IMR-90 (cell line): ENCODE measurements around the gene VDAC1. TPM values are rescaled to one million over a fixed set of nuclear protein-coding genes. Genes with fewer than 3 reads are reported as not detected.

Experiments
- ATAC-seq: fragments of 200-7000 bp; cut with Tn5 transposase; 2 replicates; pipeline ENCODE4 v1.9.1; 2020; ENCODE audit warnings: low read depth, mild to moderate bottlenecking, moderate library complexity
- BruUV-seq: library from RNA; stranded (reverse); fragments of 400-500 nt; replicated peaks from 2 replicates; lab custom pipeline; 2021; lab: Mats Ljungman, UMichigan
- CTCF ChIA-PET: fragments of 300-600 bp; formaldehyde crosslinking; extraction: SDS; loops from one replicate; lab custom pipeline; 2021; ENCODE audit warnings: antibody characterized with exemption; lab: Yijun Ruan, JAX
- POLR2A ChIA-PET: fragments of 300-600 bp; sonication (Branson Sonifier 250); formaldehyde crosslinking; loops from one replicate; lab custom pipeline; 2022; ENCODE audit warnings: antibody characterized with exemption; ENCODE audit not compliant: unreplicated experiment; lab: Charles Lee
- DNase-seq: peaks from one replicate; pipeline ENCODE4 v3.0.0; 2013
- H2AFZ ChIP-seq: replicated peaks from 2 replicates; pipeline ENCODE3; 2013; ENCODE audit warnings: low read length, mild to moderate bottlenecking; ENCODE audit not compliant: poor library complexity
- H2AK5ac ChIP-seq: 2 replicates; pipeline ENCODE4 v1.6.1; 2013; ENCODE audit warnings: low read depth, low read length, inconsistent platforms
- H2AK9ac ChIP-seq: replicated peaks from 2 replicates; pipeline ENCODE3; 2013; ENCODE audit warnings: mild to moderate bottlenecking, low read depth, low read length, moderate library complexity; ENCODE audit not compliant: poor library complexity
- H2BK120ac ChIP-seq: 2 replicates; pipeline ENCODE4 v1.6.1; 2013; ENCODE audit warnings: low read depth, low read length, inconsistent platforms
- H2BK15ac ChIP-seq: 3 replicates; pipeline ENCODE4 v1.6.1; 2013; ENCODE audit warnings: low read depth, low read length, inconsistent platforms
- H2BK20ac ChIP-seq: 2 replicates; pipeline ENCODE4 v1.6.1; 2013; ENCODE audit warnings: low read depth, mild to moderate bottlenecking, inconsistent platforms, low read length, moderate library complexity
- H2BK5ac ChIP-seq: 2 replicates; pipeline ENCODE4 v1.6.1; 2013; ENCODE audit warnings: mild to moderate bottlenecking, low read depth, low read length, inconsistent platforms; ENCODE audit not compliant: poor library complexity, severe bottlenecking
- H3K14ac ChIP-seq: replicated peaks from 2 replicates; pipeline ENCODE4 v1.6.1; 2013; ENCODE audit warnings: low read depth, low read length, inconsistent platforms
- H3K18ac ChIP-seq: 2 replicates; pipeline ENCODE4 v1.6.1; 2013; ENCODE audit warnings: low read depth, low read length, control low read depth
- H3K23ac ChIP-seq: 2 replicates; pipeline ENCODE4 v1.6.1; 2013; ENCODE audit warnings: low read depth, low read length, inconsistent platforms
- H3K27ac ChIP-seq: 2 replicates; pipeline ENCODE4 v1.5.1; 2013; ENCODE audit warnings: mild to moderate bottlenecking, control low read depth, low read length; ENCODE audit not compliant: insufficient read depth
- H3K27me3 ChIP-seq: 2 replicates; pipeline ENCODE4 v1.6.1; 2013; ENCODE audit warnings: low read length; ENCODE audit not compliant: control insufficient read depth, insufficient read depth
- H3K36me3 ChIP-seq: 2 replicates; pipeline ENCODE4 v1.6.1; 2013; ENCODE audit warnings: low read length, mixed read lengths; ENCODE audit not compliant: control insufficient read depth, insufficient read depth
- H3K4ac ChIP-seq: 2 replicates; pipeline ENCODE4 v1.6.1; 2013; ENCODE audit warnings: low read depth, low read length, inconsistent platforms
- H3K4me1 ChIP-seq: 2 replicates; pipeline ENCODE4 v1.6.1; 2013; ENCODE audit warnings: low read length, mixed read lengths; ENCODE audit not compliant: control insufficient read depth, insufficient read depth
- H3K4me2 ChIP-seq: 2 replicates; pipeline ENCODE4 v1.6.1; 2013; ENCODE audit warnings: low read depth, mild to moderate bottlenecking, control low read depth, low read length, moderate library complexity
- H3K4me3 ChIP-seq: 2 replicates; pipeline ENCODE4 v1.5.1; 2013; ENCODE audit warnings: low read depth, mild to moderate bottlenecking, control low read depth, low read length, moderate library complexity; ENCODE audit not compliant: insufficient read depth
- H3K56ac ChIP-seq: 2 replicates; pipeline ENCODE4 v1.6.1; 2013; ENCODE audit warnings: low read length, inconsistent platforms; ENCODE audit not compliant: insufficient read depth; ENCODE audit errors: extremely low read depth
- H3K79me1 ChIP-seq, 2 experiments: 2 replicates each; pipeline ENCODE4 v1.6.1; 2013; ENCODE audit warnings: low read length in 2 of 2, inconsistent platforms in 1 of 2, low read depth in 1 of 2
- H3K9ac ChIP-seq: 2 replicates; pipeline ENCODE4 v1.6.1; 2013; ENCODE audit warnings: low read depth, low read length, control low read depth
- H3K9me1 ChIP-seq: 2 replicates; pipeline ENCODE4 v1.6.1; 2013; ENCODE audit warnings: low read length, inconsistent platforms; ENCODE audit not compliant: insufficient read depth
- H3K9me3 ChIP-seq: 2 replicates; pipeline ENCODE4 v1.6.1; 2013; ENCODE audit warnings: low read length; ENCODE audit not compliant: control insufficient read depth, insufficient read depth
- H4K20me1 ChIP-seq: 2 replicates; pipeline ENCODE4 v1.6.1; 2013; ENCODE audit warnings: low read length, inconsistent platforms; ENCODE audit not compliant: insufficient read depth
- H4K5ac ChIP-seq: 2 replicates; pipeline ENCODE4 v1.6.1; 2013; ENCODE audit warnings: mild to moderate bottlenecking, low read depth, low read length, control low read depth
- H4K8ac ChIP-seq, 2 experiments: 2 replicates each; pipeline ENCODE4 v1.6.1; 2013; ENCODE audit warnings: low read depth in 2 of 2, low read length in 2 of 2, control low read depth in 1 of 2, inconsistent platforms in 1 of 2
- H4K91ac ChIP-seq: 2 replicates; pipeline ENCODE4 v1.6.1; 2013; ENCODE audit warnings: low read depth, low read length, inconsistent platforms; ENCODE audit not compliant: insufficient read depth
- BHLHE40 ChIP-seq: fragments of 150-350 bp; IDR thresholded peaks from 2 replicates; pipeline ENCODE4 v1.6.1; 2016; ENCODE audit warnings: mild to moderate bottlenecking, low read depth, low read length
- CEBPB ChIP-seq: IDR thresholded peaks from 2 replicates; pipeline ENCODE4 v1.6.1; 2012; ENCODE audit warnings: low read depth, low read length, improper control_type of control experiment
- MAFK ChIP-seq: IDR thresholded peaks from 2 replicates; pipeline ENCODE4 v1.6.1; 2012; ENCODE audit warnings: low read depth, low read length, improper control_type of control experiment
- MAZ ChIP-seq: IDR thresholded peaks from 2 replicates; pipeline ENCODE4 v1.6.1; 2012; ENCODE audit warnings: low read depth, mild to moderate bottlenecking, low read length, improper control_type of control experiment, moderate library complexity, borderline replicate concordance
- MXI1 ChIP-seq: IDR thresholded peaks from 2 replicates; pipeline ENCODE4 v1.6.1; 2012; ENCODE audit warnings: low read depth, mild to moderate bottlenecking, low read length, moderate library complexity, borderline replicate concordance
- NFE2L2 ChIP-seq: fragments of 150-350 bp; IDR thresholded peaks from 2 replicates; pipeline ENCODE4 v1.6.1; 2016; ENCODE audit warnings: low read depth, mild to moderate bottlenecking, low read length
- POLR2A ChIP-seq: IDR thresholded peaks from 2 replicates; pipeline ENCODE4 v1.6.1; 2012; ENCODE audit warnings: mild to moderate bottlenecking, low read depth, low read length
- RAD21 ChIP-seq: IDR thresholded peaks from 2 replicates; pipeline ENCODE4 v1.6.1; 2012; ENCODE audit warnings: low read length, improper control_type of control experiment
- RCOR1 ChIP-seq: IDR thresholded peaks from 2 replicates; pipeline ENCODE4 v1.6.1; 2012; ENCODE audit warnings: mild to moderate bottlenecking, low read length, improper control_type of control experiment; ENCODE audit not compliant: insufficient replicate concordance
- RFX5 ChIP-seq: IDR thresholded peaks from 2 replicates; pipeline ENCODE4 v1.8.0; 2012; ENCODE audit warnings: low read depth, mild to moderate bottlenecking, low read length, moderate library complexity
- SMC3 ChIP-seq: fragments of 150-350 bp; IDR thresholded peaks from 2 replicates; pipeline ENCODE4 v1.6.1; 2016; ENCODE audit warnings: low read depth, mild to moderate bottlenecking, antibody characterized with exemption, low read length, moderate library complexity
- WGBS, 2 experiments: methylation state at CpG; one replicate each; pipeline versions ENCODE4 v1.1.5 to v1.1.7; 2013; ENCODE audit warnings: missing lambda C conversion rate in 2 of 2; ENCODE audit not compliant: insufficient read length in 1 of 2; ENCODE audit errors: extremely low coverage in 2 of 2; 5-methylcytosine and 5-hydroxymethylcytosine counted together
- dilution Hi-C: fragments of 300-500 bp; cut with HindIII; formaldehyde crosslinking; loops from one replicate; pipeline ENCODE4 v1.14.3; 2018; ENCODE audit warnings: low sequenced_read_pairs; ENCODE audit not compliant: unreplicated experiment
- in situ Hi-C: fragments of 300-500 bp; cut with MboI; formaldehyde crosslinking; loops from 3 replicates; pipeline ENCODE4 v1.14.3; 2019; ENCODE audit warnings: low sequenced_read_pairs, inconsistent platforms, mixed read lengths
- intact Hi-C: fragments of 100-400 bp; cut with micrococcal nuclease; formaldehyde crosslinking; loops from 2 replicates; pipeline ENCODE4 v1.10.0; 2022
- polyA plus RNA-seq, 3 experiments: library from polyadenylated mRNA; depleted of rRNA; stranded (reverse); fragments of >200 nt; gene quantifications; 2 replicates each; pipeline ENCODE4 v1.2.3, GENCODE V29; 2012; ENCODE audit warnings: low replicate concordance in 1 of 3
- total RNA-seq: library from RNA; depleted of rRNA; stranded (reverse); fragments of >200 nt; gene quantifications from 2 replicates; pipeline ENCODE4 v1.2.3, GENCODE V29; 2012
- TF ChIP-seq, protein P1 (sequence below): fragments of 150-350 bp; IDR thresholded peaks from 2 replicates; pipeline ENCODE4 v1.6.1; 2016; ENCODE audit warnings: low read depth, mild to moderate bottlenecking, low read length, moderate library complexity, borderline replicate concordance
- TF ChIP-seq, protein P2 (sequence below): fragments of 150-350 bp; IDR thresholded peaks from 2 replicates; pipeline ENCODE4 v1.6.1; 2017; ENCODE audit warnings: mild to moderate bottlenecking, antibody characterized with exemption, low read length, low read depth
- TF ChIP-seq, protein P3 (sequence below): conservative IDR thresholded peaks from 2 replicates; pipeline ENCODE4 v1.5.1; 2012; ENCODE audit warnings: mild to moderate bottlenecking, low read depth, low read length, improper control_type of control experiment

The VDAC1 gene
- total and polyA plus RNA-seq, 2 of the 4 experiments (the other 2 are of a cell fraction), result 289 to 365 TPM

DNA sequence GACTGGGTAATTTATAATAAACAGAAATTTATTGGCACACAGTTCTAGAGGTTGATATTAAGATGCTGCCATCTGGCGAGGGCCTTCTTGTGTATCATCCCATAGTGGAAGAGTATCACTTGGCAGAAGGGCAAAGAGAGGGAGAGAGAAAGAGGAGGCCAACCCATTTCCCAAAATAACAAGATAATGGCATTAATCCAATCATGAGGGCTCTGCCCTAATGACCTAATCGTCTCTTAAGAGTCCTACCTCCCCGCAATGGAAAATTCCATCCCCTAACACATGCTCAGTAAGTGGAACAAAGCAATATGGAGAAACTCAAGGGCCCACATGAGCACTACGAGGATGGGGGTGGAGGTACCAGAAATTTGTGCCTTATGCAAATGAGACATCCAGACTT, 17.6 kb upstream of the VDAC1 start:
- CTCF ChIA-PET, result no interaction called here
- Histone ChIP-seq H4K20me1 (no peaks in the 10 kb centered on the region; the same call in 1 of the 2 replicates), H3K9me3 (no peaks in the 10 kb centered on the region), H3K4me1 (peaks cover 3% of the 10 kb centered on the region; the same call in 1 of the 2 replicates), H2BK20ac (no peak overlapping the region), H3K27me3 (peaks cover 41% of the 10 kb centered on the region), H3K79me1 (no peaks in the 10 kb centered on the region), H2BK120ac (no peak overlapping the region), H3K36me3 (no peaks in the 10 kb centered on the region), H3K18ac (no peak overlapping the region), H2BK5ac (no peak overlapping the region), H2AFZ (no peak overlapping the region), H2BK15ac (no peak overlapping the region), H3K23ac (no peak overlapping the region), H2AK9ac (no peak overlapping the region), H3K14ac (no peak overlapping the region), H3K4me3 (no peak overlapping the region), H2AK5ac (no peak overlapping the region), H3K4ac (no peak overlapping the region), H4K8ac (no peak overlapping the region), H3K27ac (no peak overlapping the region), H3K9me1 (no peaks in the 10 kb centered on the region), H3K56ac (no peak overlapping the region), H3K4me2 (no peak overlapping the region), H4K5ac (no peak overlapping the region), H4K91ac (no peak overlapping the region), H3K9ac (no peak overlapping the region)
- TF ChIP-seq NFE2L2 (no peak), MAFK (no peak), RAD21 (no peak), RFX5 (no peak), POLR2A (no peak), MAZ (no peak), CEBPB (no peak), SMC3 (no peak), RCOR1 (no peak), MXI1 (no peak), BHLHE40 (no peak)
- TF ChIP-seq, protein P1, sequence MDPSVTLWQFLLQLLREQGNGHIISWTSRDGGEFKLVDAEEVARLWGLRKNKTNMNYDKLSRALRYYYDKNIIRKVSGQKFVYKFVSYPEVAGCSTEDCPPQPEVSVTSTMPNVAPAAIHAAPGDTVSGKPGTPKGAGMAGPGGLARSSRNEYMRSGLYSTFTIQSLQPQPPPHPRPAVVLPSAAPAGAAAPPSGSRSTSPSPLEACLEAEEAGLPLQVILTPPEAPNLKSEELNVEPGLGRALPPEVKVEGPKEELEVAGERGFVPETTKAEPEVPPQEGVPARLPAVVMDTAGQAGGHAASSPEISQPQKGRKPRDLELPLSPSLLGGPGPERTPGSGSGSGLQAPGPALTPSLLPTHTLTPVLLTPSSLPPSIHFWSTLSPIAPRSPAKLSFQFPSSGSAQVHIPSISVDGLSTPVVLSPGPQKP, result no peak
- TF ChIP-seq, protein P2, sequence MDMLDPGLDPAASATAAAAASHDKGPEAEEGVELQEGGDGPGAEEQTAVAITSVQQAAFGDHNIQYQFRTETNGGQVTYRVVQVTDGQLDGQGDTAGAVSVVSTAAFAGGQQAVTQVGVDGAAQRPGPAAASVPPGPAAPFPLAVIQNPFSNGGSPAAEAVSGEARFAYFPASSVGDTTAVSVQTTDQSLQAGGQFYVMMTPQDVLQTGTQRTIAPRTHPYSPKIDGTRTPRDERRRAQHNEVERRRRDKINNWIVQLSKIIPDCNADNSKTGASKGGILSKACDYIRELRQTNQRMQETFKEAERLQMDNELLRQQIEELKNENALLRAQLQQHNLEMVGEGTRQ, result no peak
- TF ChIP-seq, protein P3, sequence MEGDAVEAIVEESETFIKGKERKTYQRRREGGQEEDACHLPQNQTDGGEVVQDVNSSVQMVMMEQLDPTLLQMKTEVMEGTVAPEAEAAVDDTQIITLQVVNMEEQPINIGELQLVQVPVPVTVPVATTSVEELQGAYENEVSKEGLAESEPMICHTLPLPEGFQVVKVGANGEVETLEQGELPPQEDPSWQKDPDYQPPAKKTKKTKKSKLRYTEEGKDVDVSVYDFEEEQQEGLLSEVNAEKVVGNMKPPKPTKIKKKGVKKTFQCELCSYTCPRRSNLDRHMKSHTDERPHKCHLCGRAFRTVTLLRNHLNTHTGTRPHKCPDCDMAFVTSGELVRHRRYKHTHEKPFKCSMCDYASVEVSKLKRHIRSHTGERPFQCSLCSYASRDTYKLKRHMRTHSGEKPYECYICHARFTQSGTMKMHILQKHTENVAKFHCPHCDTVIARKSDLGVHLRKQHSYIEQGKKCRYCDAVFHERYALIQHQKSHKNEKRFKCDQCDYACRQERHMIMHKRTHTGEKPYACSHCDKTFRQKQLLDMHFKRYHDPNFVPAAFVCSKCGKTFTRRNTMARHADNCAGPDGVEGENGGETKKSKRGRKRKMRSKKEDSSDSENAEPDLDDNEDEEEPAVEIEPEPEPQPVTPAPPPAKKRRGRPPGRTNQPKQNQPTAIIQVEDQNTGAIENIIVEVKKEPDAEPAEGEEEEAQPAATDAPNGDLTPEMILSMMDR, result no peak
- DNase-seq, result no peak
- intact Hi-C loops, result no loop called here
- no TSS peak for BruUV-seq
- dilution Hi-C loops, result no loop called here
- POLR2A ChIA-PET, result no interaction called here
- in situ Hi-C loops, result no loop called here
- WGBS, 2 experiments, result no CpG with 5 or more reads among the region's 4 CpGs
- ATAC-seq, result no peak
